K562 (cell line): ENCODE data around the gene ACTRT3. TPM values are rescaled to one million over a fixed set of nuclear protein-coding genes. Genes with fewer than 3 reads are reported as not detected.

Source experiments
- ATAC-seq: fragments of 200-7000 bp; cut with Tn5 transposase; 3 replicates; pipeline ENCODE4 v1.9.1; 2020; ENCODE audit warnings: moderate library complexity
- BruUV-seq: library from RNA; stranded (reverse); fragments of 400-500 nt; replicated peaks from 2 replicates; lab custom pipeline; 2021; lab: Mats Ljungman, UMichigan
- CTCF ChIA-PET: fragments of 300-600 bp; formaldehyde crosslinking; extraction: SDS; loops from one replicate; lab custom pipeline; 2021; ENCODE audit warnings: low intra/inter-chr PET ratio; lab: Yijun Ruan, JAX
- POLR2A ChIA-PET: fragments of 300-600, 350-650 bp; sonication (Branson Sonifier 250); formaldehyde crosslinking; extraction: SDS; loops from one replicate; lab custom pipeline; 2021; ENCODE audit warnings: antibody characterized with exemption, inconsistent platforms; lab: Yijun Ruan, JAX
- DNase-seq, 4 experiments: peaks; one replicate each; pipeline versions ENCODE4 v3.0.0 to v3.0.0-alpha.2; 2011 to 2018; ENCODE audit warnings: low spot score in 3 of 4, mixed read lengths in 3 of 4; ENCODE audit errors: extremely low read depth in 1 of 4
- FAIRE-seq: peaks from 2 replicates; lab custom pipeline; 2011; peaks lifted over from hg19 to GRCh38; lab: Jason Lieb, UNC
- H2AFZ ChIP-seq: 2 replicates; pipeline ENCODE4 v1.6.0; 2011; ENCODE audit warnings: low read depth, low read length, control low read depth, inconsistent platforms
- H3K27ac ChIP-seq: fragments of 200-600 bp; 3 replicates; pipeline ENCODE4 v1.8.0; 2011; ENCODE audit warnings: low read depth, mild to moderate bottlenecking, control low read depth, inconsistent platforms, low read length, moderate library complexity, mixed read lengths; ENCODE audit errors: extremely low read depth
- H3K27me3 ChIP-seq, 2 experiments: fragments of 300-600 bp in 1 of 2; 2 replicates in 1 of 2; 3 replicates in 1 of 2; pipeline versions ENCODE4 v1.6.0 to v1.8.0; 2011; ENCODE audit warnings: inconsistent platforms in 2 of 2, low read length in 2 of 2, mild to moderate bottlenecking in 1 of 2, mixed read lengths in 1 of 2, moderate library complexity in 1 of 2; ENCODE audit not compliant: control insufficient read depth in 2 of 2, insufficient read depth in 2 of 2
- H3K36me3 ChIP-seq: fragments of 300-600 bp; 3 replicates; pipeline ENCODE4 v1.8.0; 2011; ENCODE audit warnings: mild to moderate bottlenecking, low read length, inconsistent platforms; ENCODE audit not compliant: control insufficient read depth, insufficient read depth
- H3K4me1 ChIP-seq, 2 experiments: fragments of 200-600 bp in 1 of 2; replicated peaks in 1 of 2; 2 replicates in 1 of 2; 3 replicates in 1 of 2; pipeline versions ENCODE4 v1.5.1 to v1.8.0; 2011; ENCODE audit warnings: inconsistent platforms in 2 of 2, low read length in 2 of 2, mild to moderate bottlenecking in 1 of 2, mixed read lengths in 1 of 2, moderate library complexity in 1 of 2; ENCODE audit not compliant: control insufficient read depth in 2 of 2, insufficient read depth in 2 of 2
- H3K4me2 ChIP-seq: 2 replicates; pipeline ENCODE4 v1.6.1; 2011; ENCODE audit warnings: low read length, control low read depth, inconsistent platforms, mixed read lengths; ENCODE audit not compliant: insufficient read depth
- H3K4me3 ChIP-seq: fragments of 200-600 bp; sonication (generic), shearing (Covaris generic); 2 replicates; pipeline ENCODE4 v1.5.1; 2016; ENCODE audit warnings: control low read depth, inconsistent platforms
- H3K79me2 ChIP-seq: fragments of 200-600 bp; 3 replicates; pipeline ENCODE4 v1.8.0; 2011; ENCODE audit warnings: low read length, inconsistent platforms; ENCODE audit not compliant: control insufficient read depth, insufficient read depth
- H3K9ac ChIP-seq, 2 experiments: 2 replicates each; pipeline versions ENCODE4 v1.6.0 to v1.6.1; 2011; ENCODE audit warnings: low read depth in 2 of 2, low read length in 2 of 2, control low read depth in 1 of 2, inconsistent platforms in 1 of 2, mild to moderate bottlenecking in 1 of 2, mixed read lengths in 1 of 2; ENCODE audit not compliant: insufficient read depth in 1 of 2
- H3K9me1 ChIP-seq: one replicate; pipeline ENCODE4 v1.6.0; 2011; ENCODE audit warnings: inconsistent platforms, mild to moderate bottlenecking, low read length, moderate library complexity; ENCODE audit not compliant: control insufficient read depth, insufficient read depth
- H3K9me3 ChIP-seq: replicated peaks from 2 replicates; pipeline ENCODE4 v1.5.1; 2011; ENCODE audit warnings: low read depth, low read length, inconsistent platforms; ENCODE audit not compliant: control insufficient read depth, insufficient read depth
- H4K20me1 ChIP-seq: replicated peaks from 2 replicates; pipeline ENCODE4 v1.6.1; 2011; ENCODE audit warnings: low read length, inconsistent platforms, mixed read lengths; ENCODE audit not compliant: control insufficient read depth, insufficient read depth
- ERF ChIP-seq: fragments of 450-650 bp; formaldehyde crosslinking; IDR thresholded peaks from 2 replicates; pipeline ENCODE4 v1.4.0; 2020; ENCODE audit warnings: mild to moderate bottlenecking, mixed read lengths
- ETV1 ChIP-seq: fragments of 450-650 bp; conservative IDR thresholded peaks from 2 replicates; pipeline ENCODE4 v1.6.1; 2016; ENCODE audit warnings: missing genetic modification characterization, control low read depth, low read depth, missing compliant biosample characterization
- HDAC1 ChIP-seq, 2 experiments: fragments of 450-650 bp; IDR thresholded peaks; 2 replicates each; pipeline ENCODE4 v1.6.1; 2016 to 2017; ENCODE audit warnings: inconsistent platforms in 1 of 2, mild to moderate bottlenecking in 1 of 2, moderate library complexity in 1 of 2
- ILF3 ChIP-seq: fragments of 450-650 bp; IDR thresholded peaks from 2 replicates; pipeline ENCODE4 v1.6.1; 2018; ENCODE audit warnings: antibody characterized with exemption, mild to moderate bottlenecking, moderate library complexity, borderline replicate concordance
- JUND ChIP-seq, 2 experiments: IDR thresholded peaks; 2 replicates in 1 of 2; 3 replicates in 1 of 2; pipeline ENCODE4 v1.6.1; 2011; ENCODE audit warnings: borderline replicate concordance in 2 of 2, low read depth in 2 of 2, low read length in 2 of 2, improper control_type of control experiment in 1 of 2, missing biosample characterization in 1 of 2, missing genetic modification characterization in 1 of 2, missing genetic modification reagents in 1 of 2
- MEIS2 ChIP-seq: fragments of 450-650 bp; IDR thresholded peaks from 2 replicates; pipeline ENCODE4 v1.6.1; 2014; ENCODE audit warnings: mild to moderate bottlenecking; ENCODE audit not compliant: partially characterized antibody
- RB1 ChIP-seq: fragments of 450-650 bp; IDR thresholded peaks from 2 replicates; pipeline ENCODE4 v1.6.1; 2017; ENCODE audit warnings: low read depth, mild to moderate bottlenecking
- RBM39 ChIP-seq: fragments of 200-400 bp; formaldehyde crosslinking; optimal IDR thresholded peaks from 2 replicates; pipeline ENCODE3; 2018; ENCODE audit warnings: low read depth, low read length
- RFX1 ChIP-seq: fragments of 450-650 bp; IDR thresholded peaks from 2 replicates; pipeline ENCODE4 v1.6.1; 2016; ENCODE audit warnings: mild to moderate bottlenecking, moderate library complexity
- SMARCB1 ChIP-seq: IDR thresholded peaks from 2 replicates; pipeline ENCODE4 v1.6.1; 2011; ENCODE audit warnings: improper control_type of control experiment, low read depth; ENCODE audit not compliant: insufficient read length
- SRSF9 ChIP-seq: fragments of 200-400 bp; formaldehyde crosslinking; IDR thresholded peaks from 2 replicates; pipeline ENCODE4 v1.6.1; 2017; ENCODE audit warnings: low read depth, low read length, borderline replicate concordance
- YY1 ChIP-seq, 3 experiments: IDR thresholded peaks; 2 replicates each; pipeline ENCODE4 v1.6.1; 2011; ENCODE audit warnings: low read length in 2 of 3, mild to moderate bottlenecking in 2 of 3, moderate library complexity in 2 of 3, borderline replicate concordance in 1 of 3, control low read depth in 1 of 3, low read depth in 1 of 3; ENCODE audit not compliant: insufficient read depth in 3 of 3, insufficient replicate concordance in 2 of 3, control insufficient read depth in 1 of 3, insufficient read length in 1 of 3; ENCODE audit errors: extremely low read depth in 1 of 3
- ZBTB43 ChIP-seq: sonication (generic); formaldehyde crosslinking; IDR thresholded peaks from 2 replicates; pipeline ENCODE4 v1.8.0; 2023; ENCODE audit warnings: mild to moderate bottlenecking, missing genetic modification reagents
- ZBTB8A ChIP-seq: fragments of 450-650 bp; IDR thresholded peaks from 2 replicates; pipeline ENCODE4 v1.6.1; 2018; ENCODE audit warnings: mild to moderate bottlenecking, moderate library complexity; ENCODE audit not compliant: partially characterized antibody
- ZC3H11A ChIP-seq: IDR thresholded peaks from 2 replicates; pipeline ENCODE4 v1.6.1; 2012; ENCODE audit warnings: low read depth, low read length, improper control_type of control experiment
- ZNF24 ChIP-seq: fragments of 450-650 bp; IDR thresholded peaks from 2 replicates; pipeline ENCODE4 v1.6.1; 2016
- ZNF764 ChIP-seq: fragments of 250-450 bp; sonication (Bioruptor Pico); IDR thresholded peaks from 2 replicates; pipeline ENCODE4 v1.4.0; 2020; ENCODE audit warnings: low read depth, mild to moderate bottlenecking, moderate library complexity
- WGBS: fragments of 100-300 bp; shearing (Covaris generic); methylation state at CpG from one replicate; pipeline ENCODE4 v1.1.6; 2016; ENCODE audit warnings: low coverage, mixed read lengths; ENCODE audit not compliant: insufficient coverage; ENCODE audit errors: missing lambda C conversion rate; 5-methylcytosine and 5-hydroxymethylcytosine counted together
- in situ Hi-C: fragments of 300-500 bp; cut with MboI; formaldehyde crosslinking; loops from 4 replicates; pipeline ENCODE4 v1.15.0; 2018; ENCODE audit warnings: inconsistent platforms, mixed read lengths
- intact Hi-C: fragments of 100-400 bp; cut with micrococcal nuclease; formaldehyde crosslinking; loops from 2 replicates; pipeline ENCODE4 v1.14.2; 2022
- polyA plus RNA-seq, 8 experiments: library from polyadenylated mRNA; depleted of rRNA in 4 of 8; stranded (reverse) in 5 of 8; unstranded in 3 of 8; fragments of >200 nt; fragmentation: Nextera tagmentation in 2 of 8; fragmentation: Illumina TruSeq in 1 of 8; extraction: Ambion mirVana in 2 of 8; extraction: Trizol in 1 of 8; gene quantifications; 2 replicates each; pipeline versions ENCODE4 v1.2.1 to v1.2.3, GENCODE V29; 2011 to 2014; ENCODE audit warnings: inconsistent platforms in 1 of 8, missing spikeins in 1 of 8
- total RNA-seq, 7 experiments: library from RNA; depleted of rRNA in 6 of 7; stranded (reverse); fragments of >200 nt in 6 of 7; fragmentation: Illumina TruSeq in 2 of 7; extraction: Trizol in 2 of 7; gene quantifications; 2 replicates each; pipeline versions ENCODE4 v1.2.1 to v1.2.3, GENCODE V29; 2011 to 2021; ENCODE audit warnings: low replicate concordance in 1 of 7
- TF ChIP-seq, protein P1 (sequence below): fragments of 450-650 bp; IDR thresholded peaks from 2 replicates; pipeline ENCODE4 v1.6.1; 2016
- TF ChIP-seq, protein P2 (sequence below): sonication (generic); formaldehyde crosslinking; IDR thresholded peaks from 2 replicates; pipeline ENCODE4 v1.8.1; 2022; ENCODE audit warnings: missing genetic modification reagents

Gene ACTRT3
- total and polyA plus RNA-seq, 9 of the 15 experiments (the other 6 are each of a cell fraction or from before 2014, with no cell fraction given) = 0.06 to 0.11 (median 0.07) TPM; not detected in 5

DNA sequence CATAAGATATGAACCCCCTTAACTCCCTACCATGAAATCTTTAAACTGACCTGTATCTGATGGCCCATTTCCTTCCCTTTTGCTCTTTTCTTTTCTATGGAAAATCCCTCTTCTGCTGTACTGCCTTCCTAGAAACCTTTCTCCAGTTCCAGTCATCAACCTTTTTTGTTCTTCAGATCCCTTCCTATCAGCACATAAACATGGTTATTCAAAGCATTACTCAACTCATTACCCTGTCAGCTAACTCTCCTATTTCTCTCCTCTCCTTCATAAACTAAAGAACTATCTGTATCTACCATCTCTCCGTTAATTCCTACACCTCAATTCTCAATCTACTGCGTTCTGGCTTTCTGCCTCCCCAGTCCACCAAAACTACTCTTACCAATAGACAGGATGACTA is 17.5 kb downstream of the ACTRT3 start (continued):
- TF ChIP-seq YY1 (IDR thresholded peaks at IDR 0.05; ENCODE audit: borderline replicate concordance in 1 of 3, control insufficient read depth in 1 of 3, extremely low read depth in 1 of 3, insufficient read depth in 3 of 3, insufficient read length in 1 of 3, insufficient replicate concordance in 2 of 3, low read depth in 1 of 3, low read length in 2 of 3) = no peak
- TF ChIP-seq MEIS2 = peak; percentile 74
- no peak for TF ChIP-seq RBM39
- TF ChIP-seq ZBTB8A = no peak
- no peak for TF ChIP-seq RB1
- no peak for TF ChIP-seq HDAC1 (IDR thresholded peaks at IDR 0.05)
- TF ChIP-seq, protein P1, sequence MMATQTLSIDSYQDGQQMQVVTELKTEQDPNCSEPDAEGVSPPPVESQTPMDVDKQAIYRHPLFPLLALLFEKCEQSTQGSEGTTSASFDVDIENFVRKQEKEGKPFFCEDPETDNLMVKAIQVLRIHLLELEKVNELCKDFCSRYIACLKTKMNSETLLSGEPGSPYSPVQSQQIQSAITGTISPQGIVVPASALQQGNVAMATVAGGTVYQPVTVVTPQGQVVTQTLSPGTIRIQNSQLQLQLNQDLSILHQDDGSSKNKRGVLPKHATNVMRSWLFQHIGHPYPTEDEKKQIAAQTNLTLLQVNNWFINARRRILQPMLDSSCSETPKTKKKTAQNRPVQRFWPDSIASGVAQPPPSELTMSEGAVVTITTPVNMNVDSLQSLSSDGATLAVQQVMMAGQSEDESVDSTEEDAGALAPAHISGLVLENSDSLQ = peak; percentile 37; the same call in 1 of the 2 replicates
- TF ChIP-seq SMARCB1 = no peak
- no peak for TF ChIP-seq ZNF24

GRCh38 chr3:169750665-169751064 is 18.7 kb downstream of the ACTRT3 start:
- Histone ChIP-seq H3K9me3 (no peaks in the 10 kb centered on the region), H3K79me2 (no peaks in the 10 kb centered on the region), H3K9me1 (no peaks in the 10 kb centered on the region), H3K27me3 (peaks cover 3 to 8% of the 10 kb centered on the region in 2 experiments; a peak in 3 of 5 replicates), H3K9ac (no peak overlapping the region), H2AFZ (no peak overlapping the region), H4K20me1 (no peaks in the 10 kb centered on the region), H3K4me2 (no peak overlapping the region), H3K36me3 (no peaks in the 10 kb centered on the region), H3K27ac (no peak overlapping the region), H3K4me1 (peaks cover 0 to 12% of the 10 kb centered on the region in 2 experiments; a peak in 1 of 5 replicates), H3K4me3 (no peak overlapping the region)
- DNase-seq = no peak
- no TSS peak for BruUV-seq
- ChIA-PET CTCF (no interaction called here), POLR2A (no interaction called here)
- intact Hi-C loops = no loop called here
- 5% methylated on average over 2 of the region's 2 CpGs for WGBS
- in situ Hi-C loops = no loop called here
- FAIRE-seq = no peak
- no peak for ATAC-seq
- TF ChIP-seq ZBTB43 (CRISPR knock-in tag) (no peak), RFX1 (no peak), JUND (IDR thresholded peaks at IDR 0.05; ENCODE audit: borderline replicate concordance, low read depth, low read length) (no peak), JUND (tag; IDR thresholded peaks at IDR 0.05; ENCODE audit: borderline replicate concordance, low read depth, low read length) (no peak), ETV1 (tag) (no peak), SRSF9 (no peak), ZNF764 (no peak), ILF3 (no peak), ERF (CRISPR knock-in tag) (no peak), ZC3H11A (no peak)
- TF ChIP-seq, protein P2, sequence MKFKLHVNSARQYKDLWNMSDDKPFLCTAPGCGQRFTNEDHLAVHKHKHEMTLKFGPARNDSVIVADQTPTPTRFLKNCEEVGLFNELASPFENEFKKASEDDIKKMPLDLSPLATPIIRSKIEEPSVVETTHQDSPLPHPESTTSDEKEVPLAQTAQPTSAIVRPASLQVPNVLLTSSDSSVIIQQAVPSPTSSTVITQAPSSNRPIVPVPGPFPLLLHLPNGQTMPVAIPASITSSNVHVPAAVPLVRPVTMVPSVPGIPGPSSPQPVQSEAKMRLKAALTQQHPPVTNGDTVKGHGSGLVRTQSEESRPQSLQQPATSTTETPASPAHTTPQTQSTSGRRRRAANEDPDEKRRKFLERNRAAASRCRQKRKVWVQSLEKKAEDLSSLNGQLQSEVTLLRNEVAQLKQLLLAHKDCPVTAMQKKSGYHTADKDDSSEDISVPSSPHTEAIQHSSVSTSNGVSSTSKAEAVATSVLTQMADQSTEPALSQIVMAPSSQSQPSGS = no peak
